Nucleus accumbens (tissue), 56 donors: ENCODE results near the gene ZRANB3.
"Not testable (repeated sequence)": the region's sequence is repeated elsewhere in the genome, so short reads cannot be mapped to it uniquely, and the experiment has no call there.

Source experiments
- DNase-seq, 56 donors: peaks; one replicate each; lab custom pipeline; 2025; lab: John Stamatoyannopoulos, UW

ZRANB3 gene

GRCh38 chr2:135348096-135348704 is 182.8 kb downstream of the ZRANB3 start:
- not testable (repeated sequence) for DNase-seq

- no peak for DNase-seq
Measured at GRCh38 chr2:135337071-135337470, 193.9 kb downstream of the ZRANB3 start.

GRCh38 chr2:135335256-135335655 is 195.8 kb downstream of the ZRANB3 start:
- no peak for DNase-seq

GRCh38 chr2:135327146-135327545 is 203.9 kb downstream of the ZRANB3 start:
- DNase-seq: no peak

GRCh38 chr2:135320465-135321355 is 210.3 kb downstream of the ZRANB3 start:
- no peak for DNase-seq

- DNase-seq: no peak
Measured at GRCh38 chr2:135318808-135319207, 212.2 kb downstream of the ZRANB3 start.

GRCh38 chr2:135317375-135317774 is 213.6 kb downstream of the ZRANB3 start:
- no peak for DNase-seq

GRCh38 chr2:135311962-135312361 is 219.1 kb downstream of the ZRANB3 start:
- DNase-seq: no peak

- no peak for DNase-seq
Measured at GRCh38 chr2:135311268-135311667, 219.8 kb downstream of the ZRANB3 start.

GRCh38 chr2:135304694-135305093 is 226.3 kb downstream of the ZRANB3 start:
- no peak for DNase-seq

- DNase-seq: no peak
Measured at GRCh38 chr2:135299658-135300244, 231.3 kb downstream of the ZRANB3 start.

GRCh38 chr2:135299165-135299564 is 231.9 kb downstream of the ZRANB3 start:
- DNase-seq: no peak

GRCh38 chr2:135287121-135287520 is 243.9 kb downstream of the ZRANB3 start:
- not testable (repeated sequence) for DNase-seq

GRCh38 chr2:135285391-135285790 is 245.6 kb downstream of the ZRANB3 start:
- no peak for DNase-seq

GRCh38 chr2:135281379-135281778 is 249.6 kb downstream of the ZRANB3 start:
- no peak for DNase-seq

GRCh38 chr2:135279209-135279608 is 251.8 kb downstream of the ZRANB3 start:
- no peak for DNase-seq

GRCh38 chr2:135276525-135276924 is 254.5 kb downstream of the ZRANB3 start:
- DNase-seq: no peak

- no peak for DNase-seq
Measured at GRCh38 chr2:135271006-135271405, 260.0 kb downstream of the ZRANB3 start.

- no peak for DNase-seq
Measured at GRCh38 chr2:135265960-135266490, 265.0 kb downstream of the ZRANB3 start.

GRCh38 chr2:135259123-135259522 is 271.9 kb downstream of the ZRANB3 start:
- no peak for DNase-seq

GRCh38 chr2:135258193-135258592 is 272.8 kb downstream of the ZRANB3 start:
- DNase-seq: no peak
